Smooth muscle cell (in vitro differentiated cells): ENCODE measurements around the gene WNT5B. TPM values are rescaled to one million over a fixed set of nuclear protein-coding genes. Genes with fewer than 3 reads are reported as not detected.

Source experiments
- DNase-seq: peaks from one replicate; lab custom pipeline; 2025; ENCODE audit not compliant: unreplicated experiment; lab: John Stamatoyannopoulos, UW
- H2AFZ ChIP-seq: fragments of 200-600 bp; sonication (generic); 2 replicates; pipeline ENCODE4 v1.6.0; 2016; ENCODE audit warnings: antibody characterized with exemption, low read depth, mild to moderate bottlenecking
- H3F3A ChIP-seq: fragments of 200-600 bp; sonication (generic); 2 replicates; pipeline ENCODE4 v1.6.0; 2017; ENCODE audit warnings: antibody characterized with exemption, low read depth
- H3K27ac ChIP-seq: fragments of 200-600 bp; sonication (generic); 2 replicates; pipeline ENCODE4 v1.5.1; 2016; ENCODE audit warnings: low read depth, mild to moderate bottlenecking
- H3K27me3 ChIP-seq: fragments of 200-600 bp; sonication (generic); 2 replicates; pipeline ENCODE4 v1.6.1; 2016; ENCODE audit warnings: low read depth, mild to moderate bottlenecking
- H3K36me3 ChIP-seq: fragments of 200-600 bp; sonication (generic); 2 replicates; pipeline ENCODE4 v1.5.1; 2016; ENCODE audit warnings: low read depth
- H3K4me1 ChIP-seq: fragments of 200-600 bp; sonication (generic); 2 replicates; pipeline ENCODE4 v1.5.1; 2016; ENCODE audit warnings: low read depth
- H3K4me2 ChIP-seq: fragments of 200-600 bp; sonication (generic); 2 replicates; pipeline ENCODE4 v1.6.0; 2016; ENCODE audit warnings: mild to moderate bottlenecking
- H3K4me3 ChIP-seq: fragments of 200-600 bp; sonication (generic); 2 replicates; pipeline ENCODE4 v1.5.1; 2016; ENCODE audit warnings: mild to moderate bottlenecking
- H3K79me2 ChIP-seq: fragments of 200-600 bp; sonication (generic); 2 replicates; pipeline ENCODE4 v1.6.0; 2016; ENCODE audit warnings: low read depth, mild to moderate bottlenecking
- H3K9ac ChIP-seq: fragments of 200-600 bp; sonication (generic); 2 replicates; pipeline ENCODE4 v1.6.0; 2016; ENCODE audit warnings: low read depth
- H3K9me3 ChIP-seq: fragments of 200-600 bp; sonication (generic); replicated peaks from 2 replicates; pipeline ENCODE4 v1.5.1; 2016; ENCODE audit warnings: low read depth
- H4K20me1 ChIP-seq: fragments of 200-600 bp; sonication (generic); 2 replicates; pipeline ENCODE4 v1.6.0; 2016; ENCODE audit warnings: low read depth
- WGBS: methylation state at CpG from one replicate; pipeline ENCODE4 v1.1.7; 2016; ENCODE audit warnings: low lambda C conversion rate; 5-methylcytosine and 5-hydroxymethylcytosine counted together
- polyA plus RNA-seq: library from polyadenylated mRNA; unstranded; fragments of >200 nt; fragmentation: Nextera tagmentation; extraction: Ambion mirVana; gene quantifications from 2 replicates; pipeline ENCODE4 v1.2.1, GENCODE V29; 2016
- total RNA-seq: library from RNA; depleted of rRNA; stranded (reverse); fragments of >200 nt; gene quantifications from 2 replicates; pipeline ENCODE4 v1.2.3, GENCODE V29; 2014
- TF ChIP-seq, protein P1 (sequence below): fragments of 200-600 bp; sonication (generic); IDR thresholded peaks from 2 replicates; pipeline ENCODE4 v1.5.1; 2017; ENCODE audit warnings: borderline replicate concordance, mild to moderate bottlenecking, antibody characterized with exemption; ENCODE audit not compliant: insufficient read depth, poor library complexity, severe bottlenecking

Gene WNT5B
- total and polyA plus RNA-seq, 2 experiments from 2014 or later, result 11.5 to 31.7 TPM

DNA sequence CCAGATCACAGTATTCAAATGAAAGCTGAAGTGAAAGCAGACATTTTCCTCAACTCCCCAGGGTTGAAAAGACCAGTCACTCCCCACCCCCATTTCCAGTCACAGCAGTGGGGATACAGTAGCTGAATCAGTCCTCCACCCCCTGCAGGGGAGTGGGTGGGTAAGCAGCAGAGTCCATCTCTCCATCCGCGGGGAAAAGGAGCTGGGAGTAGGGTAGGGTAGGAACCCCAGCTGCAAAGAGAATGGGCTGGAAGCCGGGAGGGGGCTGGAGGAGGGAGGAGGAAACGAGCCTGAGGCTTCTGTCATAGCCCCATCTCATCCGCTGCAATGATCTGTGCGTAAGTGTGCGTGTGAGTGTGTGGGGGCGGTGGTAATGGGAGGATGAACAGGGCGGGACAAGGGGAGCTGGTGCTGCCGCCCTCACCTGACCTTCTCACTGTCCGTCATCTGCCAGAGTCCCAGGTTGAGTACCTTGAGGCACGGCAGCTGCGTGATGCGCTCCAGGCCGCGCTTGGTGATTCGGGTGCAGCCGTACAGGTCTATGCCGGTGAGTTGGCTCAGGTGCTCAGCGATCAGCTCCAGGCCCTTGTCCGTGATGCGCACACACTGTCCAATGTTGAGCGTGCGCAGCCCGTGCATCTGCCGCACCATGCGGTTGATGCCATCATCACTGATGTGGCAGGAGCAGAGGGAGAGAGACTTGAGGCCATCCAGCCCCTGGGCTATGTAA is 36.4 kb upstream of the WNT5B start:
- no peak for DNase-seq
- TF ChIP-seq, protein P1, sequence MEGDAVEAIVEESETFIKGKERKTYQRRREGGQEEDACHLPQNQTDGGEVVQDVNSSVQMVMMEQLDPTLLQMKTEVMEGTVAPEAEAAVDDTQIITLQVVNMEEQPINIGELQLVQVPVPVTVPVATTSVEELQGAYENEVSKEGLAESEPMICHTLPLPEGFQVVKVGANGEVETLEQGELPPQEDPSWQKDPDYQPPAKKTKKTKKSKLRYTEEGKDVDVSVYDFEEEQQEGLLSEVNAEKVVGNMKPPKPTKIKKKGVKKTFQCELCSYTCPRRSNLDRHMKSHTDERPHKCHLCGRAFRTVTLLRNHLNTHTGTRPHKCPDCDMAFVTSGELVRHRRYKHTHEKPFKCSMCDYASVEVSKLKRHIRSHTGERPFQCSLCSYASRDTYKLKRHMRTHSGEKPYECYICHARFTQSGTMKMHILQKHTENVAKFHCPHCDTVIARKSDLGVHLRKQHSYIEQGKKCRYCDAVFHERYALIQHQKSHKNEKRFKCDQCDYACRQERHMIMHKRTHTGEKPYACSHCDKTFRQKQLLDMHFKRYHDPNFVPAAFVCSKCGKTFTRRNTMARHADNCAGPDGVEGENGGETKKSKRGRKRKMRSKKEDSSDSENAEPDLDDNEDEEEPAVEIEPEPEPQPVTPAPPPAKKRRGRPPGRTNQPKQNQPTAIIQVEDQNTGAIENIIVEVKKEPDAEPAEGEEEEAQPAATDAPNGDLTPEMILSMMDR, result no peak
- H3K27me3 ChIP-seq, result no peaks in the 10 kb centered on the region
- no peaks in the 10 kb centered on the region for H3K9me3 ChIP-seq
- no peaks in the 10 kb centered on the region for H3K36me3 ChIP-seq
- H4K20me1 ChIP-seq, result peaks cover 61% of the 10 kb centered on the region
- H3K79me2 ChIP-seq, result peaks cover 20% of the 10 kb centered on the region
- H3K4me2 ChIP-seq, result peak overlapping the region; percentile 94
- H3F3A ChIP-seq, result peaks cover 20% of the 10 kb centered on the region
- H3K9ac ChIP-seq, result no peak overlapping the region
- H3K27ac ChIP-seq, result no peak overlapping the region
- H3K4me1 ChIP-seq, result peaks cover 48% of the 10 kb centered on the region
- H3K4me3 ChIP-seq, result peak overlapping the region; percentile 67
- no peak overlapping the region for H2AFZ ChIP-seq
- 20% methylated on average over 26 of the region's 27 CpGs for WGBS

DNA sequence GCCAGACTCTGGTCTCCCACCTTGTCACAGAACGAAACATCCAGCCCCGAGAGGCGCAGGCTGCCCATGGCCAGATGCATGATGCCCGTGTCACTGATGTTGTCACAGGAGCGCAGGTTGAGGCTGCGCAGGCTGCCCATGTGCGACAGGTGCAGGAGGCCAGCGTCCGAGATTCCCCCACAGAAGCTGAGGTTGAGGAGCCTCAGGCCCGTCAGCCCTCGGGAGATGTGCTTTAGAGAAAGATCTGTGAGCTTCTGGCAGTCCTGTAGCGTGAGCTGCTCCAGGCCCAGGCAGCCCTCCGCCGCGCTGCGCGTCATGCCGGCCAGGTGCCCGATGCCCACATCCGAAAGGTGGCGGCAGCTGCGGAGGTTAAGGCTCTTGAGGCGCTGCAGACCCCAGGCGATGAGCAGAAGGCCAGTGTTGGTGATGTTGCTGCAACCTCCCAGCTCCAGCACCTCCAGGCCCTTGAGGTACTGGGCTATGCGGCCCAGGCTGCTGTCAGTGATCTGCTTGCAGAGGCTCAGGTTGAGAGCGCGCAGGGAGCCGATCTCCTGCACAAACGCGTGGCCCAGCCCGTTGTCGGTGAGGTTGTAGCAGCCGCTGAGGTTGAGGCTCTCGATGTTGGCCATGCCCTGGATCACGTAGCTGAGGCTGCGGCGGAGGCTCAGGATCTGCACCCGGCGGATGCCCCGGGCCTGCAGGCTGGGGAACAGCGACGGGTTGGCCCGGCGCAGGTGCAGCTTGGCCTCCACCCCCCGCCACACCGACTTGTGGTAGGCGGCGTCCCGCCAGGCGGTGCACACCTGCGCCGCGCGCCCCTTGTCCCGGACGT is 35.6 kb upstream of the WNT5B start:
- Histone ChIP-seq H3K79me2 (peaks cover 20% of the 10 kb centered on the region), H2AFZ (no peak overlapping the region)

DNA sequence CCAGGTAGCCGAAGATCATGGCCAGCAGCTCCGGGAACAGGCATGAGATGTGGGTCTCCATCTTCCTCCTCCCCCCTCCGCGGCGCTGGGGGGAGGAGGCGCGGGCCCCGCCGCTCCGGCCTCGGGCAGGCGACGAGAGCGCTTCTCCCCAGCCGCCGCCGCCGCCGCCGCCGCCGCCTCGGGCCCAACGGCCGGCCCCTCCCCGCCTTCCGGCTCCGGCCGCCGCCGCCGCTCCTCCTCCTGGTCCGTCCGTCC is 35.1 kb upstream of the WNT5B start:
- H3K27ac ChIP-seq, result no peak overlapping the region
- no peaks in the 10 kb centered on the region for H3K36me3 ChIP-seq
- WGBS, result 2% methylated on average over 10 of the region's 34 CpGs
- H3K79me2 ChIP-seq, result peaks cover 20% of the 10 kb centered on the region
- no peaks in the 10 kb centered on the region for H3K9me3 ChIP-seq
- TF ChIP-seq, protein P1, result no peak
- H4K20me1 ChIP-seq, result peaks cover 48% of the 10 kb centered on the region
- peaks cover 20% of the 10 kb centered on the region for H3F3A ChIP-seq
- no peak overlapping the region for H3K9ac ChIP-seq
- peak overlapping the region; percentile 67 for H3K4me3 ChIP-seq
- H3K27me3 ChIP-seq, result no peaks in the 10 kb centered on the region
- H2AFZ ChIP-seq, result no peak overlapping the region
- peaks cover 38% of the 10 kb centered on the region for H3K4me1 ChIP-seq
- no peak for DNase-seq
- H3K4me2 ChIP-seq, result peak overlapping the region; percentile 94

More for the DNA sequence above, 35.6 kb upstream of the WNT5B start:
- H3K9ac ChIP-seq, result no peak overlapping the region
- H3K27me3 ChIP-seq, result no peaks in the 10 kb centered on the region
- peaks cover 42% of the 10 kb centered on the region for H3K4me1 ChIP-seq
- H3K27ac ChIP-seq, result no peak overlapping the region
- H4K20me1 ChIP-seq, result peaks cover 54% of the 10 kb centered on the region
- peaks cover 20% of the 10 kb centered on the region for H3F3A ChIP-seq
- H3K9me3 ChIP-seq, result no peaks in the 10 kb centered on the region
- H3K36me3 ChIP-seq, result no peaks in the 10 kb centered on the region
- TF ChIP-seq, protein P1, result no peak
- peak overlapping the region; percentile 94 for H3K4me2 ChIP-seq
- DNase-seq, result no peak
- peak overlapping the region; percentile 67 for H3K4me3 ChIP-seq
- WGBS, result 6% methylated on average over 56 of the region's 56 CpGs
